Hematopoietic multipotent progenitor cell treated with erythropoietin and hydrocortisone succinate and interleukin-3 and kit ligand, for 17 days (in vitro differentiated cells): ENCODE data around the gene PAX8.
"Not testable (repeated sequence)": the region's sequence is repeated elsewhere in the genome, so short reads cannot be mapped to it uniquely, and the experiment has no call there.

ENCODE experiments used
- DNase-seq: peaks from one replicate; pipeline ENCODE4 v3.0.0-alpha.2; 2015; ENCODE audit warnings: low spot score

The PAX8 gene

DNA sequence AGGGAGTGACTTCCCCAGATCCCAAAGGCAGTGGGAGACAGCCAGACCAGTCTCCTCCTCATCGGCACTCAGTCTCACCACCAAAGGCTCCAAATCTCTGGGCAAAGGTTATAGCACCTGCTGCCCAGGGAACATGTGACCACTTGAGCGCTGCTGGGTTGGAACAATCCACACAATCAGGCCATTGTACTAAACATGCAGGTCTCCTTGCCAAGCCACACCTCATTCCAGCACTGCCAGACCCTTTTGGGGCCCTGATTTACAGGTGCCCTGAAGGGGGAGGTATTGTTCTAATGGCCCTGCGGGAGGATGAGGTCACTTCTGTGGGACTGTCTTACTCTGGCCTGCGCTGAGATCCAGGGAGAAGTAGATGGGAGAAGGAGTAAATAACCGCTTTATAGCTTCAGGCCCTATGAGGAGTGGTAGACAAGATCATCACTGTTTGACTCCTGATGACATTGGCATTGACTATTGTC lies 10.0 kb upstream of the PAX8 start:
- DNase-seq = not testable (repeated sequence)

DNA sequence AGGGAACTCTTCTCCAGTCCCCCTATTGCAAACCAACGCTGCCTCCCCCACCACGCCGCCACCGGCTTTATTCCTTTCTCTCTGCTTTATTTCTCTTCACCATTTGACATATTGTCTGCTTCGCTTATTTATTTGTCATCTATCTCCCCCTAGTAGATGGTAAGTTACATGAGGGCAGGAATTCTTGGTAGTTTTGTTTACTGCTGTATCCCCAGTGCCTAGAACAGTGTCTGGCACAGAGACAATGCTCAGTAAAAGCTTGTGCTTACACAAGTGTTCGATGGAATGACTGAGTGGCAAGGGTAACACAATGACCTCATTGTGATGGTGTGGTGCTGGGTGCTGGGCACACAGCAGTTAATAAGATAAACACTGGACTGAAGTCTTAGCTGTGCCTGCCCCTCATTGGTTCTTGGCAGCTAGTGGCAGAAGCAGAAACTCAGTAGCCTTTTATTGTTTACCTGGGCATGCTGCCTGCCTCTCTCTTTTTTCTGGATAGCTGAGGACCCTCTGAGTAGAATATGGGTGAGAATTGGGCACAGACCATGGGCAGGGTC lies 9.5 kb upstream of the PAX8 start:
- DNase-seq = not testable (repeated sequence)

DNA sequence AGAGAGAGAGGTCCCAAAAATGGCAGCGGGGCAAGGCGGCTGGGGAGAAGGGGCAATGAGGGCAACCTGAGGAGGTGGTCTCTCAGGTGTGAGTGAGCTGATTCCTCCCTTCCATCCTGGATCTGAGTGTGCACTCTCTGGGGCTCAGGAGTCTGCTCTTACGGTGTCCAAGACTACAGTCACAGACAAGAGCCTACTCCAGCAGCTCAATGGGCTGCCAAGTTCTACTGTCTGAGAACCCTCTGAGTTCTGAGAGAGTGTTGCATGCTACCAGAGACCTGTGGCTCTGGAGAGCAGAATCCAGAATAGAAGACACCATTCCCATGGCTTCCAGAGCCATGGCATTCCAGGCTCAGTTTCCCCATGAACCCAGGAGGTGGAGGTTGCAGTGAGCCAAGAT lies 7.1 kb upstream of the PAX8 start:
- no peak for DNase-seq

DNA sequence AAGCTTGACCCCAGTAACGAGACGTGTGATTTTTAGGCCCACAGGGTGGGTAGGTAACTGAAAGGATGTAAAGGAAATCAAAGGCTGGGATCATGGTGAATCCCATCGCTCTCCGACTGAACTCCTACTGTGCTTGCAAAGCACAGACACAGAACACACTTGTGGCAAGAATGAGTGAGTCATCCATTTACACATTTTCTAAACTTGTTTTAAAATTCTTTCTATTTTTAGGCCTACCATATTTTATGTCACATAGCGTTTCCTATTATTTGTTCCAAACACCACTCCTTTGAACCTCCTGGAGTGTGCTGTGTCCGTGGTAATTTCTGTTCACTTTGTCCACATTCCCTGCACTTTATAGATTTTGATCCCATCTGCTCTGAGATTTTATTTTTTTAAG lies 6.3 kb upstream of the PAX8 start:
- not testable (repeated sequence) for DNase-seq

DNA sequence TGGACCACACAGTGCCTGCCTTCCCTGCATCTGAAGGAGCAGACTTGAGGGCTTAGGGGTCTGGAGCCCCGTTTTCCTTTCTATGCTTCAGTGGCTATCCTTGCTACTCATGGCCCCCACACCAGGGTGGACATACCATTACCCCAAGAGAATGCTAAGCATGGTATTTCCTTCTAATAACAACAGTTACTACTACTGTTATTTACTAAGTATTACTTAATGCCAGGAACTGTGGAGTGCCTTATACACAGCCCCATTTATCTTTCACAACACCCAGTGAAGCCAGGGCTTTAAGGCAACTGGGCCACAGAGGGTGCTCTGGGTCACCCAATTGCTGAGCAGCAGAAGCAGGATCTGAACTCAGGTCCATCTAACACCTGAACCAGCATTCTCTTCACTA lies 5.8 kb upstream of the PAX8 start:
- no peak for DNase-seq

DNA sequence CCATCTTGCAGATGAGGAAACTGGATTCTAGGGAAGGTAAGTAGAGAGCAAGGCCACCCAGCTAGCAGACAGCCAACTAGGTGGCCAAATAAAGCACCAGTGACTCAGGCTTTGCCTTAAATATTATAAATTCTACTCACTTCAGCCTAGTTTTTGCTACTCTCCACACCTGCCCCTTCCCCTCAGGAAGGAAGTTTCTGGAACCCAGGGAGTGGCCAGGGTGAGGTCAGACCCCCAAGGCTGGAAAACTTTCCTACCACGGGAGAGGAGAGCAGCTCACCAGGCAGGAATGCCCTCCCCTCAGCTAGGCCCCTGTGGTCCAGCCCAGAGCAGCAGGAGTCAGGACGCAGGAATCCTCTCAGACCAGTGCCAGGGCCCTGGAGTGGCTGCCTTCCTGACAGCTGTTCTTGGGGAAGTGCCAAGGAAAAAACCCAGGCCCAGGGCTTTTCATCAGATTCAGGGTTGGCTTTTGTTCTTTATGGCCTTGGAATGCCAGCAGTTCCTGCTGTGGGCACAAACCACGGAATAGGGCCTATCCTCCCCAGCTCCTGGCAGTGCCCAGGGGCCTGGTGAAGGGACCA lies 5.1 kb upstream of the PAX8 start:
- no peak for DNase-seq

DNA sequence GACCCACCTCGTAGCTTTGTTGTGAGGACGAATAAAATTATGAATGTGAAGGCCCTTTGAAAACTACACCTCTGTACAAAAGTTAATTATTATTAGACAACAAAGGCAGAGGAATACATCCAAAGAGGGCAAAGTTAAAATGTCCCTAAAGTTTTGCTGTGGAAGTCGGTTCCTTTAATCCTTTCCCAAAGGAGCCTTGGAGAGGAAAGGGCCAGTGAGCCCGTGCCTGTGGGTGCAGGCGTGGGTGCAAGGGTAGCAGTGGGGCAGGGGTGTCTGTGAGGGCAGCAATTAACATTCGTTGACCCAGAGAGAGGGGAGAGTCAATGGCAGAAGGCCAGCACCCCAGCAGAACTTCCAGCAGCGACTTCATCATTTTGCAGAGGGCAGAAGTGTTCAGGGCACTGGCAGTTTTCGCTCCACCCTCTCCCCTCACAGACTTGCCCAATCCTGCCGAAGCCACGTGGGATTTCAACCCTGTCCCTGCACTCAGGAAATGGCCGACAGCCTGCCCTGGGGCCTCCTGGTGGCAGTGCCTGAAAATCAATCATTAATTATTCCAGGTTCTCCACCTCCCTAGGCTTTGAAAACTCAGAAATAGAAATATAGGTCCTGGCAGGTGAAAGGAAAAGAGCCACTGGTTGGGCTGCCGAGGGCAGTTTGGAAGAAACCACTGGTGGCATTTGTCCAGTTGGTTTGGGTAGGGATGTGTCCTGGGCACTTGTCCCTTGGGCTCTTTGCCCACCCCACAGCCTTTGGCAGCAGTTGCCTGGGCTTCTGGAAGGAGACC lies 4.2 kb upstream of the PAX8 start:
- DNase-seq = no peak

DNA sequence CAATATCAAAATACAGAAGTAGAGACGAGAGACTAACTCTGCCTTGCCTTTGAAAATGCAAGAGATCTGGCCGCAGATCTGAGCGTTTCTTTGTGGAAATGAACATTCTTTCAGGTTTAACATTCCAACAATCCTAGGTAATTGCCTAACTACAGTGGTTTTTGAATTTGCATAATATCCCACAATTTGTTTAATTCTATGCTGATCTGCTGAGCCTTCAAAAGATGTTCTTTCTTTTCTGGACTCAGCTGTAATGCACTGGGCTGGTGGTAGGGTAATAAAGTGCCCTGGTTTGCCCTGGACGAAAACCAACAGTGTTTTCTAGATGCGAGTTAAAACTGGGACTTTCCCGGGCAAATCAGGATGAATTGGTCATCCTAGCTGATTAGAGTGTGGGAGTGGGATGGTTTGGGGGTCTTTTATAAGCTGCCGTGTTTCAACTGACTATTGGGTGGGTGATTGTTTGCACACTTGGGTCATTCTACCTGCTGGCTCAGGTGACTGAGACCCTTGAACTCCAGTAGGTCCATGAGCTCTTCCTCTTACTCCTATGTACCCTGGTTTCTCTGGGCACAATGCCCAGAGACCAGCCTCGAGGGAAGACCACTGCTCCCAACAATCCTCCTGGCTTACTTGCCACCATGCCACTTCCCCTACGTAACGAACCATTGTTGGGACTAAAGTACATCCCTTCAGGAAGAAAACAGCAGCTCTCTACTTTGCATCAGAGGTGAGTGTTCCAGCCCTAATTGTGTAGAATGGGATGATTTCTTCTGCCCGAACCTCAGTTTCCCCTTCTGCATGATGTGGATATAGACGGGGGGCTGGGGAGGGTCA lies 3.4 kb upstream of the PAX8 start:
- DNase-seq = no peak

DNA sequence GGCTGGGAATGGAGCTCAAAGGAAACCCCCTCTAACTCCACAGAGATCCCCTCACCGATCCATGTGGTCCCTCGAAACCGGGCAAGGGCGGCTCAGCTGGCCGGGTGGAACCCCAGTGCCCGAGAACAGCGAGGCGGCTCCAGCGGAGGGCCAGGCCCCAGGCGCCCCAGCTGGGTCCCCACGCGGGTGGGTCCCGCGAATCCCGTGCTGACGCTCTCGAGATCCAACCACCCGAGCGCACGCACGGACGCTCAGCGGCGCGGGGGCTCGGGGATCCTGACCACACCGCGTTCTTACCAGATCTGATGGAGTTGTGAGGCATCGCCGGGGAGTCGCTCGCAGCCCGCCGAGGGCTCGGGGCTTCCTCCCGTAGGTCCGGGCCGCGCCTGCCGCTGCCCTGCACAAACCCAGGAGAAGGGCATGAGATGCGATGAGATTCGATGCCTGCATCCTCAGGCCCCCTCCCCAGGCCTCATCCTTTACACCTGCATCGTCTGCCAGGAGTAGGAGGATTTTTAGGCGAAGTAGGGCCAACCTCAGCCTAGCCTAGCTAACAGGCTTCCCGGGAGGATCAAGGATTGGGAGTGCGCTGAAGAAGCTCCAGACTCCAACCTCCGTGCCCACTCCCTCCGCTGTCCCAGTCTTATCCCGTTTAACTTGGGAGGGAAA lies 514 bp downstream of the PAX8 start:
- DNase-seq = no peak

DNA sequence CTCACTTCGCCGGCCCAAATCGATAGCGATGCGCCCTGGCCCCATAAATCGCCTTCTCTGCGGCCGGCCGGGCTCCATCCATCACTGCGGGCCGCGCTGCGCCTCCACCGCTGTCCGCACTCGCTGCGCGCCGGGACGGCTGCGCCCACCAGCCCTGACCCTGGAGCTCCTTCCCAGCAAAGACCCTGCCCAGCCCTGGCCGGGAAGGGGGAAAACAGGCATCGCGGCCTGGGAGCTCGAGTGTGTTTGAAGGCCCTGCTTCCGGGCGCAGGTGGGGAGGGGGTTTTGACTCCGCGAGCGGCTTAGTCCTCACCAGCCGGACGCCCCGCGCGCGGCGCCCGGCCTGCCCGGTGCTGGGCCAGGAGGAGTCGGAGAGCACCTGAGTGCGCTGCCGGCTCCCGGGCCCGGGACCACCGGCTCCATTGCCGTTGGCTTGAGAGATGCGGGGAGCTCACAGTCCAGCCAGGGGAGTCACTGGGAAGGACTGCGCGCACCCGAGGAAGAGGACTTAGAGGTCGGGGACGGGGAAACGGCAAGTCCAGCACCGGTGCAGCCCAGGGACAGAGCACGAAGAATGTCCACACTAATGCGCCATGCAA lies 1.1 kb downstream of the PAX8 start:
- DNase-seq = no peak

DNA sequence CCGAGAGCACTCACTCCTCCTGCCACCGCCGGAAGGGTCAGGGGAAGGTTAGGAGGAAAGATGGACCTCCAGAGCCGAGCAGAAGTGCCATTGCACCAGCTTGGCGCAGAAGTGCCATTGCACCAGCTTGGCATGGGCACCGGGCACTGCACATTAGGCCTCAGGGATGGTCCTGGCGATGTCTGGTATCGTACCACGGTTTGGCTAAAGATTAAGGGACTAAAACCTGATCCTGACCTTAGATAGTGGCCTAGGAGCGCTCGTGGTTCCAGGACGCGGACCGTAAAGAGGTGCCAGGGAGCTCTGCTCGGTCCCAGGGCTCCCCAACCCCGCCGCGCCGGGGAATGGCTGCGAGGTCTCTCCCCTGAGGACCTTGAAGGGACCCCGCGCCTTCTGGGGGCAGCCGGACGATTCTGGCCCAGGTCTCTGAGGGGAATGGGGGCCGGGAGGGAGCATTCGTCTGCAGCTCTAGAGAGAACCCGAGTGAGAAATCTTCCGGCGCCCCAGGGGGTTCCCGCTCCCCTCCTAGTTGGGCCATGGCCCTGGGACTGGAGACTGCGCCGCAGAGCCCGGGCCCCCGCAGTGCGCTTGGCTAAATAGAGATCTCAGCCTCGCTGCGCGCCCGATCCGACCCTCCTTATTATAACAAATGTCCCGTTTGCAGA lies 1.8 kb downstream of the PAX8 start:
- no peak for DNase-seq

DNA sequence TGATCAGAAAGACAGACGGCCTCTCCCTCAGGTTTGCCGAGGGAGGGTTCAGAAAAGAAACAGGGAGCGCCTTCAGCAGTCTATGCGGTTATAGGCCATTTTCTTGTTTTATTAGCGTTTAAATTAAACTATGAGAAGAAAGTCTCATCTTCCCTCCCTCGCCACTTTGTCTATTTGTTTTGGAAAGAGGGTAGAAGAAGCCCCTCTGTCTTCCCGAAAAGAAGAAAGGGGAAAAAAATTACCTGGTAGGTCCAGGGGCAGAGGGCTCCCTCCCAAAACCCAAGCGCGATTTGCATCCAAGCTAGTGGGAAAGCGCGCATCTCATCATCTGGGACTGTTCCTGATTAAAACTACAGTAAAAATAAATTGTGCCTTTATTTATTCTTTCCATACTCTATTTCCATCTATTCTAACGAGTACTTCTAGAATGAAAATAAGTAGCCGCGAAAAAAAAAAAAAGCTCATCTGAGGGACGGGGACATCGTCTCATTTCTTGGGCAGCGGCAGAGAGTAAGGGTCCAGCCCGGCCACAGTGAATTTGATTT lies 2.4 kb downstream of the PAX8 start:
- DNase-seq = no peak

DNA sequence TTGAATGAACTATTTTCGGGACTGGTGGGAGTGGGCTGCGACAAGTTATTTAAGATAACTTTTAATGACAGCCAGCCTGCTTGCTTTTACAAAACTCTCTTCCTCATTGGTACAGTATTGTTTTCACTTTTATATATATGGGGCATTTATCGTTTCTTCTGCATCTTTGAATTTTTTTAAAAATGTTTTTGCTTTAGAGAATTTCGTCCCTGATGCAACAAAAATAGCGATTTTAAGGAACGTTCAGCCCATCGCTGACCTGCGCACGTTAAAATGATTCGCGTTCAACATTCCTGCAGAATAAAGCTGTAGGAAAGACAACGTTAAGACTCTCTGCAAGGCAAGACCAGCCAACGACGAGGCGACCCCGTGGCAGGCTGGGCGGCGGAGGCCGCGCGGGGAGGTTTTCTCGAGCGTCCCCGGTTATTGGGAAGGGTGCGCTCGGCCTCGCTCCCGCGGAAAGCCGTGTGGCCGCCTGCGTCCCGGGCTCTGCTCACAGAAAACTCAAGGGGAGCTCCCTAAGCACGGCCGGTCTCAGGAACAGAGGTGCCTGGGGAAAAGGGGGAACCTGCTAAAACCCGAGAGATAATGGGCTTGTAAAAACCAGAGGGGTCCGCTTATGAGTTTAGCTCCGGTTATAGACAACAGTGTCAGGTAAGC lies 3.0 kb downstream of the PAX8 start:
- no peak for DNase-seq

DNA sequence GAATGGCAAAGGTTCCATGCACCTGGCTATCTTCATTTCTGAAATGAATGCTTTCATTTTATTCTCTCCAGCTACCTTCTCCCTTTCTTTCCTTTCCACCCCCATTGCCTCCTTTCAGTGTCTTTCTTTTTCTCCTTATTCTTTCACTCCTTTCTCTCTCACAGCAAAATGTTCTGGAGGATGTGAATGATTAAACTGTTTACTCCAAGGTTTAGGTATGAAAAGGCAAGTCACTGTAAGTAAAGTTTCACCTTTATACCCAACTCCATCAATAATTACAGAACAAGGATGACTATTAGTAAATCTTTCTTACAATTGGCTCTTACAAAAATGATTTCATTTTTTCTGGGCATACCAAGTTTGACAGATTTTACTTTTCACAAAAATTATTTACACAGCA lies 4.3 kb downstream of the PAX8 start:
- DNase-seq = no peak

DNA sequence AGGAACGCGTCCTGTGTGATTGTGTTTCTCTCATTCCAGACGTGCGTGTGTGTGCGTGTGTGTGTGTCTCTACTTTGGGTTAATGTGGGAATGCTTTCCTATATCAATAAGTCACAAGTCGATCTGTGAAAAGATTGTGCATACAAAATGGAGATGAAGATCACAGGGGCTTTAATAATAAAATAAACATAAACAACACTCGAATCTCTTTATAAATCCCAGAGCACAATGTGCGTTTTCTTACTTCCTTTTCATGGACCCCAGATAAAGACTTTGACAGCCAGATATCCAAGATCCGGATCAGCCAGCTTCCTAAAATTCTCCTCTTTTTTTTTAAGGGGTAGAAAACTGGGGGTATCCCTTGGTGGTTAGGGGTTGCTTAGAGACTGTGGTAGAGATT lies 4.7 kb downstream of the PAX8 start:
- DNase-seq = no peak

DNA sequence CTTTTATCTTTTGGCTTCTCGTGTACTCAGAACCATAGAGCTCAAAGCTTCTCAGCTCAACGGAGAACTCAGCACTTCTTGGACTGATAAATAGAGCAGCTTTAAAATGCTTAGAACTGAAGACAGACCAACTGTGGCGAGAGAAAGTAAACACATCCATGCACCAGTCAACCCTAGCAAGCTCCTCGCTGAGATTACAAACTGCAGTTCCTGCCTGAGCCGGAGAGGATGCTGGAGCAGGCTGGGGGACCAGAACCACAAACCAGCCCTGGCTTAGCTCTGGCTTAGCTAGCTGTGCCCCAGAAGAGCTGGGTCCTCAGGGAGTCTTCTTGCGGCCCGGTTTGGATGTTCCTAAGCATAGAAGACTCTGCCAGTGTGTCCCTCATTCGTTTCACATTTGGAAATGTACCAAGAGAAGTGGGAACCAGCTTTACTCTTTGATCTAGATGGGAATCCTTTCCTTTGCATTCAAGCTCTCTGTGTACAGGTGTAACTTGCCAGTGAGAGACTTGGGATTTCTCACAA lies 5.6 kb downstream of the PAX8 start:
- no peak for DNase-seq

DNA sequence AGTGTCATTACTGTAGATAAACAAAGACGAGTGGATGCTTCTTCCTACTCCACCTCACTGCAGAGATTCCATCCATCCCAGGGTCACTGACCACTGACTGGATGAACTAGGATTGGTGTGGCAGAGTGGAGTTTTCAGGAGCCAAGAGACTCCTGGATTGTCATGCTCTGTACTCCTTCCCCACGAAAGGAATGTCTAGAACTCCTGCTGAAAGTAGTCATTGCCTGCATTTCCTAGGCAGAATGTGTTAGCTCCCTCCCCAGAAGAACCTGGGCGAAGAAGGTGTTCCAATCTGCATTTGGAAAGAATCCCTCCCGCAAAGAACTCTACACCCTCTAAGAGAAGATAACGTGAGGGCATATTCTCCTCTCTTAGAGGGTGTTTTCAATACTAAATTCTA lies 6.2 kb downstream of the PAX8 start:
- no peak for DNase-seq

DNA sequence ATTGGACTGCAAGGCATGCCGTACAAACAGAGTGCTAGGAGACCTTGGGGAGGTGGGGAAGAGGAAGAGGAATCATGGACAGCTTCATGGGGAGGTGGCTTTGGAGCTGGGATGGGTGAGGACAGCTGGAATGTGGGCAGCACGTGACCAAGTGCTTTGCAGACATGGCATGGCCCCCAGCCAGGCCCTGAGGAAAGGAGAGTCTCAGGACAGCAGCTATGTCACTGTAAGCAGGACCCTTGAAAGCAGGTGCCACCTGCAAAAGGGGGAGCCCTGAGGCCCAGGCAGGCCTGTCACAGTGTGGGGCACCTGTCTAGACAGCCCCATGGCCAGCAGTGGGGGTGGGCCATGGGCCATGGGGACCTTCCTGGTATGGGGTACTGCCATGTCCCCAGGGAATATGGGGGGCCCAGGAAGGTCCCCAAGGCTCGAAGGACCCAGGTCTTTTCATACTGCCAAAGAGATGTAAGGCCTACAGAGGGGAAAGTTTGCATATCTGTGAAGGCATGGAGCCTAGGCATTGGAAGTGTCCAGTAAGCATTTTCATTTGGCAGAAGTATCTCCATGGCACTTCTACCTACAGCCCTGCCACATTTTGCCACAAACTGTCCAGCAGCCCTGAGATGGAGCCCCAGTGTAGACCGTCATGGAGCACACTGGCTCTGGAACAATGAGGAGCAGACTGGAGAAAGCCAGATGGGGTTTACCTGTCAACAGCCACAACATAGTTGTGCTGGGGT lies 9.9 kb downstream of the PAX8 start:
- no peak for DNase-seq

DNA sequence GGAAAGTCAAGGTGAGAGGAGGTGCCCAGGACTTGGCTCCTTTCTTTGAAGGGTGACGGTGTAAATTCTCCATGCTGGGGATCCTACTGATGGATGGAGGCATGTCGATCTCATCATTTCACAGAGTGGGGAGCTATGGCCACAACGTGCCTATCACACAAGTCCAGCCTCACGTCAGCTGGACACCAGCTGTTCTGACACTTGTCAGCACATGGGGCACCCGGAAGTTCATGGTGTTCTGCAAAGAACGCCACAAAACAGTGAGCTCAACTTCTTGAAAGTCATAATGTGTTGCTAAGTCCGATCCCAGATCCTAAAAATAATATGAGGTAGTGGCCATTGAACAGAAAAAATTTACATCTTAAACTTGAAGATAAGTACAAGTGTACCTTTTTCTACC lies 12.3 kb downstream of the PAX8 start:
- DNase-seq = no peak
